ENCODE results near the gene CCR2.

The CCR2 gene

DNA sequence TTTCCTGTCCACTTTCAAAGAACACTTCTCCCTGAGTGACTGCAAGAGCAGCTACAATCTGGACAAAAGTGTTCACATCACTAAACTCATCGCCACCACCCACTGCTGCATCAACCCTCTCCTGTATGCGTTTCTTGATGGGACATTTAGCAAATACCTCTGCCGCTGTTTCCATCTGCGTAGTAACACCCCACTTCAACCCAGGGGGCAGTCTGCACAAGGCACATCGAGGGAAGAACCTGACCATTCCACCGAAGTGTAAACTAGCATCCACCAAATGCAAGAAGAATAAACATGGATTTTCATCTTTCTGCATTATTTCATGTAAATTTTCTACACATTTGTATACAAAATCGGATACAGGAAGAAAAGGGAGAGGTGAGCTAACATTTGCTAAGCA lies 54.9 kb downstream of the CCR2 start:
- H3K4me3 ChIP-seq (ENCODE audit: low read depth, low read length): no peak overlapping the region
- DNase-seq (ENCODE audit: low read depth): no peak
- TF ChIP-seq, protein P1, sequence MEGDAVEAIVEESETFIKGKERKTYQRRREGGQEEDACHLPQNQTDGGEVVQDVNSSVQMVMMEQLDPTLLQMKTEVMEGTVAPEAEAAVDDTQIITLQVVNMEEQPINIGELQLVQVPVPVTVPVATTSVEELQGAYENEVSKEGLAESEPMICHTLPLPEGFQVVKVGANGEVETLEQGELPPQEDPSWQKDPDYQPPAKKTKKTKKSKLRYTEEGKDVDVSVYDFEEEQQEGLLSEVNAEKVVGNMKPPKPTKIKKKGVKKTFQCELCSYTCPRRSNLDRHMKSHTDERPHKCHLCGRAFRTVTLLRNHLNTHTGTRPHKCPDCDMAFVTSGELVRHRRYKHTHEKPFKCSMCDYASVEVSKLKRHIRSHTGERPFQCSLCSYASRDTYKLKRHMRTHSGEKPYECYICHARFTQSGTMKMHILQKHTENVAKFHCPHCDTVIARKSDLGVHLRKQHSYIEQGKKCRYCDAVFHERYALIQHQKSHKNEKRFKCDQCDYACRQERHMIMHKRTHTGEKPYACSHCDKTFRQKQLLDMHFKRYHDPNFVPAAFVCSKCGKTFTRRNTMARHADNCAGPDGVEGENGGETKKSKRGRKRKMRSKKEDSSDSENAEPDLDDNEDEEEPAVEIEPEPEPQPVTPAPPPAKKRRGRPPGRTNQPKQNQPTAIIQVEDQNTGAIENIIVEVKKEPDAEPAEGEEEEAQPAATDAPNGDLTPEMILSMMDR (IDR thresholded peaks at IDR 0.05; ENCODE audit: low read depth, low read length, missing control alignments): no peak

DNA sequence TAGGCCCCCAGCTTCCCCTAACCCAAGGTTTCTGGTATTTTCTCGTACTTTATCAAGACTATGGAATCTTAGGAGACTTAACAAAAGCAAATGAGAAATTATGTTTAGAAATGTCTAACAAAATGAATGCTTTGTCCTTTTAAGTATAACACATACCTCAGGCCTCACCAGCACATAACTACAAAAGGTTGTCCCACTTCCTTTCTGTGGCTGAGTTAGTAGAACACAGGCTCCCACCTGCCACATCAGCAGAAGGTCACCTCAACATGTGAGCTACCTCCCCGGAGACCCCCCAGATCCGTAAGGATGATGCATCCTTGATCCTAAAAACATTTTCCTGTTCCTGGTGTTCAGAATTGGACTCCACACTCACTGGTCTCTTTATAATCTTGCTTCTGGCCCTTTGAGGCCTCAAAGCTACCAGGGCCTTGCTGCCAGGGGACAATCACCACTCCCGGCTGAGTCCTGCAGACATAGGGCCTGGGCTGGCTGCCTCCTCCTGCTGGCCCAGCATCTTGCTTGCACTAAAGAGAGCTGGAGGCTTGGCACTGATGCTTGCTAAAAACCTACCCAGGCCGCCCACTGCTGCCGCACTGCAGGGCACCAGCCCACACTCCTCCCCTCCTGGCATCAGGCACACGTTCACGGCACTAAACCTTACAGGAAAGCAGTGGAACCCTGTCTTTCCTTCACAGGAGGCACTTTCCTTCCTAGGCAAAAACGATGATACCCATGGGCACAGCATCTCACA lies 56.0 kb downstream of the CCR2 start:
- TF ChIP-seq, protein P1 (IDR thresholded peaks at IDR 0.05; ENCODE audit: low read depth, low read length, missing control alignments): no peak
- H3K4me3 ChIP-seq (ENCODE audit: low read depth, low read length): no peak overlapping the region
- no peak for DNase-seq (ENCODE audit: low read depth)

Measured in GM12864 (cell line).